Loucy (cell line): ENCODE data around the gene SLC6A11.

Source experiments
- EZH2phosphoT487 ChIP-seq: fragments of 200-600 bp; IDR thresholded peaks from 2 replicates; pipeline ENCODE4 v1.6.1; 2018; ENCODE audit warnings: antibody characterized with exemption, mild to moderate bottlenecking, moderate library complexity, borderline replicate concordance
- TF ChIP-seq, protein P1 (sequence below): fragments of 200-600 bp; sonication (generic); conservative IDR thresholded peaks from 2 replicates; pipeline ENCODE4 v1.5.1; 2014; ENCODE audit warnings: mild to moderate bottlenecking, antibody characterized with exemption, low read length

DNA sequence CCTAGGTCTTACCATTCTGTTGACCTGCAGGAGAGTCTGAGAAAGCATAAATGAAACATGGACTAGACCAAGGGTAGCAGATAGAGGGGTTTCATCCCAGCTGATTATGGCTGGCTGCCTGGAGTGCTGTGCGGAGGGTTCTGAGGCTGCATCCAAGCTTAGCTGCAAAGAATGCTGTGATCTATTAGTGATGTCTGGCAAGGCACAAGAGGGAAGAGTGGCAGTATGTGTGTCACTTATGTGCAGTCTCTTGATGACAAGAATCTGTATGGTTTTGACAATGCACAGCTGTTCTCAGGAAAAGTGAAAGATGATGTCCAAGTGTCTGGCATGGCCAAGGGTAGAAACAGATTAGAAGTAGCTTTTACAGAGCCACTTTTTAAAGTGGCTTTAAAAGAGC is 54.3 kb downstream of the SLC6A11 start:
- TF ChIP-seq, protein P1, sequence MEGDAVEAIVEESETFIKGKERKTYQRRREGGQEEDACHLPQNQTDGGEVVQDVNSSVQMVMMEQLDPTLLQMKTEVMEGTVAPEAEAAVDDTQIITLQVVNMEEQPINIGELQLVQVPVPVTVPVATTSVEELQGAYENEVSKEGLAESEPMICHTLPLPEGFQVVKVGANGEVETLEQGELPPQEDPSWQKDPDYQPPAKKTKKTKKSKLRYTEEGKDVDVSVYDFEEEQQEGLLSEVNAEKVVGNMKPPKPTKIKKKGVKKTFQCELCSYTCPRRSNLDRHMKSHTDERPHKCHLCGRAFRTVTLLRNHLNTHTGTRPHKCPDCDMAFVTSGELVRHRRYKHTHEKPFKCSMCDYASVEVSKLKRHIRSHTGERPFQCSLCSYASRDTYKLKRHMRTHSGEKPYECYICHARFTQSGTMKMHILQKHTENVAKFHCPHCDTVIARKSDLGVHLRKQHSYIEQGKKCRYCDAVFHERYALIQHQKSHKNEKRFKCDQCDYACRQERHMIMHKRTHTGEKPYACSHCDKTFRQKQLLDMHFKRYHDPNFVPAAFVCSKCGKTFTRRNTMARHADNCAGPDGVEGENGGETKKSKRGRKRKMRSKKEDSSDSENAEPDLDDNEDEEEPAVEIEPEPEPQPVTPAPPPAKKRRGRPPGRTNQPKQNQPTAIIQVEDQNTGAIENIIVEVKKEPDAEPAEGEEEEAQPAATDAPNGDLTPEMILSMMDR: no peak
- TF ChIP-seq EZH2phosphoT487: no peak
